Measurements from ENCODE around the gene VMAC.

VMAC gene

DNA sequence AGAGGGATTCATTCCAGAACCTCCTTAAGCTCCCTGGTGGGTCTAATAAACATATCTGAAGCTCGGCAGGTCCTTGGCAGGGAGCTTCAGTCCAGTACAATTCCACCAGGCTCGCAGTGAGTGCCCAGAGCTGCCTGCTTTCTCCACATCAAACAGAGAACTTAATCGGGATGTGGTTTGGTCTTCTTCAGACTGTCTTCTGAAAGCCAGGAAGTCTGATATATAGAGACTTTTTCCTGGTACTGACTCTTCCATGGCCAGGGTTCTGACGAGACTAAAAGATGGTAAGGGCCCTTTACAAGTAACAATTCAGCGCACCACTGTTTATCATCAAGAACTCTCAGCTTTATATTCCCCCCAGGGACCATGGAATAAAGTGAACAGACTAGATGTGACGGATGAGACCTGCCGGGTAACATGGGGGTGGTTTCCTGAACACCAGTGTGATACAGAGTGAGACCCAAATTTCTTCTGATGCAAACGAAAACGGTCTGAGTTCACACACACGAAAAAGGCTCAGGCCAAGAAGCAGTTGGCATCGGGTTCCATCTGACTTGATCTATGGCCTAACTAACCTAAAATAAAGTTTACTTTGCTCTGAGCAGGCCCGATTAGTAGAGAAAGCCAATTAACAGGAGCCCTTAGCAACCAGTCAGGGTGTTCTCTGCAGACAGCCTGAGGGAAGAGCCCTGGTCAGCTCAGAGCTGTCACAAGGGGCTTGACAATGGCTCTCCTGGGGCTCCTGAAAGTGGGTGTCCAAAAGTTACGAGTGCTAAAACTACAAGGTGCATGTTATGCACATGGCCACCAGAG is 44.3 kb downstream of the VMAC start:
- Mint-ChIP-seq H3K4me3 (peak overlapping the region; percentile 65 to 83), H3K27me3 (no peaks in the 10 kb centered on the region), H3K9me3 (no peaks in the 10 kb centered on the region), H3K27ac (peak overlapping the region; percentile 96 to 98), H3K4me1 (peaks cover 100% of the 10 kb centered on the region)
- DNase-seq (peak in 1 of 2 donors; percentile 26), ATAC-seq (peak; percentile 61)

DNA sequence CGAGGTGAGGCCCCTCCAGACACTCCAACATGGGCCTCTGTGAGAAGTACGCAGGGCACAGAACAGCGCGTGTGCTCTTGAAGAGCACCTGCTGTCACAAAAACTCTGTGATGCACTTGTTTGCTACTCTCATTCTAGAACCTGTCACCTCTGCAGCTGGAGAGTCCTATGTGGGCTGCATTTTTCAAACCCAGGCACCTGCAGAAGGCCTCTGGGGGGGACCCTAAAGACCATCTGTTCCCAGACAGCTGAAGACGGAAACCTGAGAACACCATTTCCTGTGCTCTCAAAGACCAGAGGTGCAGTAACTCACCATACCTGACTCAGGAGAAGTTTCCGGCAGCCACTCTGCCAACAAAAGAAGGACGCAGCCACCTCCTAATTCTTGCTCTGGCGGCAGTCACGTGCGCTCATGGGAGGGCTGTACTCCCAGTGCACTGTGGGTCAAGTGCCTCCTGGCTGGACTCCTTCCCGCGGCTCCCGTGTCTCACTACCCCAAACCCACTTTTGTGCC is 45.2 kb downstream of the VMAC start:
- ATAC-seq (peak; percentile 67), DNase-seq (peak; percentile 26 to 43)
- H3K4me1 Mint-ChIP-seq, result peaks cover 100% of the 10 kb centered on the region
- H3K4me3 Mint-ChIP-seq, result peak overlapping the region; percentile 65 to 83
- H3K27ac Mint-ChIP-seq, result peak overlapping the region; percentile 96 to 98
- no peaks in the 10 kb centered on the region for H3K9me3 Mint-ChIP-seq
- no peaks in the 10 kb centered on the region for H3K27me3 Mint-ChIP-seq

- ATAC-seq (no peak), DNase-seq (no peak)
- Mint-ChIP-seq H3K4me1 (peaks cover 100% of the 10 kb centered on the region), H3K4me3 (peak overlapping the region; percentile 65 to 83), H3K27me3 (no peaks in the 10 kb centered on the region), H3K27ac (peak overlapping the region; percentile 66 to 93), H3K9me3 (no peaks in the 10 kb centered on the region)
Measured at GRCh38 chr19:5950741-5951140, 46.1 kb downstream of the VMAC start.

DNA sequence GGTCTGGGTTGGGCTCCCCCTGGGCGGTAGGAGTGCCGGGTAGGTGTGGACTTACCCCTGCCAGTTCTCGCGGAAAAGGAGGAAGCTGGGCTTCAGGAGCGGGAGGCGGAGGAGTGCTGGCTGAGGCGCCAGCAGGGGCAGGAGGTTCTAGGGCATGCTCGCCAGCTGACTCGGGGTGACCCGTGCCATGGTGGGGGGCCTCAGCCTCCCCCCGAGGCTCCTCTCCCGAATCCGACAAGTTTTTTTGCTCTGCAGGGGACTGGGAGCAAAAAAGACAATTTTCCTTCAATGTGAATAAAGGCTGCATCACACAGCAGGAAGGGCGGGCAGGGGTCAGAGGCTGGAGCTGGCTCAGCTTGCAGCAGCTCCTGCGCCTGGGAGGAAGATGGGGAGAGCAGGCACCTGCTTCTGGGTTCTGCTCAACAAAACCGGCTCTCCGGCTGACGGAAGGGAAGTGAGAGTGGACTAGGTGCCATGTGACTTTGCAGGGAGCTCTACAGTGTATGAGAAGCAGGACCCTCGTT is 46.7 kb downstream of the VMAC start:
- H3K9me3 Mint-ChIP-seq, result no peaks in the 10 kb centered on the region
- peaks cover 100% of the 10 kb centered on the region for H3K4me1 Mint-ChIP-seq
- no peaks in the 10 kb centered on the region for H3K27me3 Mint-ChIP-seq
- ATAC-seq, result no peak
- H3K27ac Mint-ChIP-seq, result peak overlapping the region; percentile 95 to 99
- peak overlapping the region; percentile 42 to 65 for H3K4me3 Mint-ChIP-seq
- DNase-seq, result no peak

DNA sequence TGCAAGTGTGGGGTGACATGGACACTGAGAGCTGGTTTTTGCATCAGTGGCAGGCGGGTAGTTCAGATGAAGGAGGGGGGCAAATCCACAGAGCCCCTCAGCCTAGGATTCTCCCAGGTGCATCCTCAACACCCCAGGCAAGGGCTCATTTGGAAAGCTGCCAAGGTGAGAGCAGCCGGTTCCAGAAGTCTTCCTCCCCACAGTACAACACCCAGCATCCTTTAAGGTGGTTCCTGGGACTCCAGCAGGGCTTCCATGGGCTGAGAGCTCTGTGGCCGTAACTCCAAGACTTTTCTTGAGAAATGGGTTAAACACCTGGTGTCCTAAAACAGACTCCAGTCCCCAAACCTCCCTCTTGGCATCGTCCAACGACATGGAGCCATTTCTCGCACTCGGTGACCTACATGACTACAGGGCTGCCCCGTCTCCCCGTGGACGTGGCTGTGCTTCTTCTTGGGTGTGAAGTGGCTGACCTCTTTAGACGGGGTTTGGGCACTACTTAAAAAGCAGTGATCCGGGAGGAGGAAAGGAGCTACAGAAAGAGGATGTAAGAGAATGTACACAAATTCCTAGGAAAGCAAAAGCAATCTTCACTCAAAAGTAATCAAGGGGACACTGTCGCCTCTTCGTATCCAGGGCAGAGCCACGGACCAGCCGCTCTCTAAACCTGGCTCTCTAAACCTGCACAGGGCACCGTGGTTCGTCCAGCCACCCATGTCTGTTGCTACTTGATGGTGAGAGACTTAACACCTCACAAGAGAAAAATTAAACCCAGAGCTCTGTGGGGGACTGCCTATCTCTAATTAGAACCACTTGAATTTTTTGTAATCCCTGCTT is 47.7 kb downstream of the VMAC start:
- DNase-seq (no peak), ATAC-seq (no peak)
- H3K4me1 Mint-ChIP-seq, result peaks cover 100% of the 10 kb centered on the region
- peak overlapping the region; percentile 95 to 99 for H3K27ac Mint-ChIP-seq
- no peaks in the 10 kb centered on the region for H3K9me3 Mint-ChIP-seq
- H3K4me3 Mint-ChIP-seq, result peak overlapping the region; percentile 75 to 78
- no peaks in the 10 kb centered on the region for H3K27me3 Mint-ChIP-seq

- DNase-seq, result peak in 1 of 2 donors; percentile 39
Measured at GRCh38 chr19:5953030-5953589, 48.4 kb downstream of the VMAC start.

GRCh38 chr19:5953680-5954213 is 49.1 kb downstream of the VMAC start:
- no peaks in the 10 kb centered on the region for H3K9me3 Mint-ChIP-seq
- peak overlapping the region; percentile 95 to 99 for H3K27ac Mint-ChIP-seq
- peak overlapping the region; percentile 75 to 78 for H3K4me3 Mint-ChIP-seq
- DNase-seq, result peak in 1 of 2 donors; percentile 49
- H3K4me1 Mint-ChIP-seq, result peaks cover 100% of the 10 kb centered on the region
- peak; percentile 51 for ATAC-seq
- H3K27me3 Mint-ChIP-seq, result no peaks in the 10 kb centered on the region

More at GRCh38 chr19:5953030-5953589, 48.4 kb downstream of the VMAC start:
- peaks cover 100% of the 10 kb centered on the region for H3K4me1 Mint-ChIP-seq
- peak overlapping the region; percentile 75 to 78 for H3K4me3 Mint-ChIP-seq
- peak; percentile 47 for ATAC-seq
- H3K27ac Mint-ChIP-seq, result peak overlapping the region; percentile 95 to 99
- no peaks in the 10 kb centered on the region for H3K9me3 Mint-ChIP-seq
- no peaks in the 10 kb centered on the region for H3K27me3 Mint-ChIP-seq

DNA sequence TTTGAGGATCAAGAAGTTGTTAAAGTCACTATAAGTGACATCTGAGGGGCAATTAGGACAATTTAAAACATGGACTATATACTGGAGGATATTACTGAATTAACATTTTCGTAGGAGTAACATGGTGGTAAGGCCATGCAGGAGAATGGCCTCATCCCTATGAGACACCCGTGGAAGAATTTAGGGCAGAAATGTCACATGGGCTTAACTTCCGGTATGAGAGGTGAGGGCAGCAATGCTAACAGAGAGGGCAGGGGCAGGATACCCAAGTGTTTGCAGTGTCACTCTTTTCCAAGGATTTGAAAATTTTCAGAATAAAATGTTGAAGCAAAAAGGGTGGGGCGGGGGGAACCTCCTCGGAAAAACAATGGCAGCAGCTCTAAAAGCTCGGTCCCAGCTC is 49.6 kb downstream of the VMAC start:
- Mint-ChIP-seq H3K27me3 (no peaks in the 10 kb centered on the region), H3K9me3 (no peaks in the 10 kb centered on the region), H3K4me3 (peak overlapping the region; percentile 75 to 78), H3K4me1 (peaks cover 100% of the 10 kb centered on the region), H3K27ac (peak overlapping the region; percentile 95 to 99)
- DNase-seq, result no peak
- ATAC-seq, result no peak

DNA sequence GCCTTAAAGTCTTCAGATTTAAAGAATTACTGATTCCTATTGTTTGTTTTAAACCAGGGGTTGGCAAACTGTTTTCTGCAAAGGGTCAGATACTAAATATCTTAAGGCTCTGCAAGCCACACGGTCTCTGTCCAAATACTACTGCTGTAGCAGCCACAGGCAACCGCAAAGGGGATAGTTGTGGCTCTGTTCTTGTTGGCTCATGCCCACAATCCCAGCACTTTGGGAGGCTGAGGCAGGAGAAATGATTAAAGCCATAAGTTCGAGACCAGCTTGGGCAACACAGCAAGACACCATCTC is 50.9 kb downstream of the VMAC start:
- Mint-ChIP-seq H3K4me3 (peak overlapping the region in 1 of 2 donors; percentile 19), H3K27me3 (no peaks in the 10 kb centered on the region), H3K9me3 (no peaks in the 10 kb centered on the region), H3K27ac (no peak overlapping the region), H3K4me1 (peaks cover 100% of the 10 kb centered on the region)
- no peak for DNase-seq
- ATAC-seq, result no peak

DNA sequence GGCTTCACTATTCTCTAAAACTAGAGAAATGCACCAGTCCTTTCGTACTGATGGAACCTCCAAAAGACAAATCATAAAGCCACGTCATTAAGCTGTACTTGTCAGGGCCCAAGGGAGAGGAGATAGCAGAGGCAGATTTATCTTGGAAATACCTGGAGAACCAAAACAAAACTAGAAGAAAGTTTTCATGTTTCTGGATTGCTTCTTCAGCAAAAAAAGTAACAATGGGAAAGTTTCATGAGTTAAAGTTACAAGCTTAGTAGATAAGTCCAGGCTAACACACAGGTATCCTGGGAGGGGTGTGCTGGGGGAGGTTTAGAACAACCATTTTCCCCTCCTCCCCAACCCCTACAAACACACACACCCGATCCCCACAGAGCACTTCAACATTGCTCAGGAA is 51.7 kb downstream of the VMAC start:
- H3K27me3 Mint-ChIP-seq, result no peaks in the 10 kb centered on the region
- H3K9me3 Mint-ChIP-seq, result no peaks in the 10 kb centered on the region
- peak overlapping the region in 1 of 2 donors; percentile 42 for H3K27ac Mint-ChIP-seq
- H3K4me1 Mint-ChIP-seq, result peaks cover 100% of the 10 kb centered on the region
- ATAC-seq, result no peak
- no peak overlapping the region for H3K4me3 Mint-ChIP-seq
- no peak for DNase-seq

GRCh38 chr19:5956728-5957127 is 52.1 kb downstream of the VMAC start:
- no peak overlapping the region for H3K27ac Mint-ChIP-seq
- no peaks in the 10 kb centered on the region for H3K9me3 Mint-ChIP-seq
- ATAC-seq, result no peak
- no peaks in the 10 kb centered on the region for H3K27me3 Mint-ChIP-seq
- H3K4me3 Mint-ChIP-seq, result no peak overlapping the region
- no peak for DNase-seq
- peaks cover 100% of the 10 kb centered on the region for H3K4me1 Mint-ChIP-seq

GRCh38 chr19:5957170-5957569 is 52.5 kb downstream of the VMAC start:
- H3K9me3 Mint-ChIP-seq, result no peaks in the 10 kb centered on the region
- H3K27ac Mint-ChIP-seq, result no peak overlapping the region
- H3K27me3 Mint-ChIP-seq, result no peaks in the 10 kb centered on the region
- H3K4me1 Mint-ChIP-seq, result peaks cover 100% of the 10 kb centered on the region
- DNase-seq, result no peak
- ATAC-seq, result no peak
- no peak overlapping the region for H3K4me3 Mint-ChIP-seq

- Mint-ChIP-seq H3K27ac (peak overlapping the region; percentile 20 to 95), H3K4me3 (no peak overlapping the region), H3K27me3 (no peaks in the 10 kb centered on the region), H3K4me1 (peaks cover 100% of the 10 kb centered on the region), H3K9me3 (no peaks in the 10 kb centered on the region)
- DNase-seq (no peak), ATAC-seq (no peak)
Measured at GRCh38 chr19:5958074-5958850, 53.6 kb downstream of the VMAC start.

GRCh38 chr19:5958851-5959122 is 54.1 kb downstream of the VMAC start:
- Mint-ChIP-seq H3K4me1 (peaks cover 100% of the 10 kb centered on the region), H3K4me3 (no peak overlapping the region), H3K27me3 (no peaks in the 10 kb centered on the region), H3K9me3 (no peaks in the 10 kb centered on the region), H3K27ac (peak overlapping the region; percentile 14 to 73)
- ATAC-seq (no peak), DNase-seq (no peak)

All from stimulated activated naive CD8-positive, alpha-beta T cell treated with anti-CD3 and anti-CD28 coated beads, Interleukin-15, amount 100 ng/mL, for 72 hours (primary cell).